OCI-LY1 (cell line): ENCODE results near the gene OR2W3.

Source experiments
- H2AFZ ChIP-seq: fragments of 200-600 bp; sonication (generic), shearing (Covaris generic); 2 replicates; pipeline ENCODE4 v1.6.0; 2014; ENCODE audit warnings: antibody characterized with exemption, mild to moderate bottlenecking, low read length
- H3F3A ChIP-seq: fragments of 200-600 bp; sonication (generic), shearing (Covaris generic); 2 replicates; pipeline ENCODE4 v1.6.0; 2014; ENCODE audit warnings: mild to moderate bottlenecking, antibody characterized with exemption, low read length, moderate library complexity; ENCODE audit not compliant: insufficient read depth
- H3K27ac ChIP-seq: fragments of 200-600 bp; sonication (generic); 2 replicates; pipeline ENCODE4 v1.5.1; 2014; ENCODE audit warnings: low read length, mixed run types, mild to moderate bottlenecking, low read depth; ENCODE audit not compliant: poor library complexity, severe bottlenecking
- H3K27me3 ChIP-seq: fragments of 200-600 bp; sonication (generic); 2 replicates; pipeline ENCODE4 v1.6.0; 2014; ENCODE audit warnings: antibody characterized with exemption, mild to moderate bottlenecking, low read length, moderate library complexity; ENCODE audit not compliant: insufficient read depth
- H3K36me3 ChIP-seq: fragments of 200-600 bp; sonication (generic); 2 replicates; pipeline ENCODE4 v1.6.1; 2014; ENCODE audit warnings: mild to moderate bottlenecking, antibody characterized with exemption, low read length, moderate library complexity, mixed read lengths; ENCODE audit not compliant: insufficient read depth
- H3K4me1 ChIP-seq: fragments of 200-600 bp; sonication (generic); 2 replicates; pipeline ENCODE4 v1.5.1; 2014; ENCODE audit warnings: mild to moderate bottlenecking, low read length, moderate library complexity; ENCODE audit not compliant: insufficient read depth, severe bottlenecking
- H3K4me2 ChIP-seq: fragments of 200-600 bp; sonication (generic), shearing (Covaris generic); 2 replicates; pipeline ENCODE4 v1.6.1; 2014; ENCODE audit warnings: low read length
- H3K4me3 ChIP-seq: fragments of 200-600 bp; sonication (generic); 2 replicates; pipeline ENCODE4 v1.5.1; 2014; ENCODE audit warnings: low read length, low read depth, mild to moderate bottlenecking, mixed read lengths; ENCODE audit not compliant: poor library complexity, severe bottlenecking
- H3K79me2 ChIP-seq: fragments of 200-600 bp; shearing (Covaris generic); 2 replicates; pipeline ENCODE4 v1.6.1; 2016; ENCODE audit warnings: mixed run types, low read length, mixed read lengths; ENCODE audit not compliant: insufficient read depth
- H3K9ac ChIP-seq: fragments of 200-600 bp; sonication (generic), shearing (Covaris generic); 2 replicates; pipeline ENCODE4 v1.6.1; 2014; ENCODE audit warnings: mild to moderate bottlenecking, low read length, mixed read lengths
- H3K9me2 ChIP-seq: fragments of 200-600 bp; sonication (generic), shearing (Covaris generic); 2 replicates; pipeline ENCODE4 v1.6.1; 2014; ENCODE audit warnings: low read depth, mild to moderate bottlenecking, low read length, mixed read lengths
- H3K9me3 ChIP-seq: fragments of 200-600 bp; shearing (Covaris generic); 2 replicates; pipeline ENCODE4 v1.6.1; 2014; ENCODE audit warnings: low read length, mixed read lengths
- H4K20me1 ChIP-seq: fragments of 200-600 bp; sonication (generic), shearing (Covaris generic); 2 replicates; pipeline ENCODE4 v1.6.0; 2016; ENCODE audit warnings: mild to moderate bottlenecking, low read length; ENCODE audit not compliant: insufficient read depth
- EZH2 ChIP-seq: fragments of 200-600 bp; sonication (generic), shearing (Covaris generic); IDR thresholded peaks from 2 replicates; pipeline ENCODE4 v1.8.0; 2017; ENCODE audit warnings: borderline replicate concordance, mixed run types, mild to moderate bottlenecking, antibody characterized with exemption, low read length, moderate library complexity, mixed read lengths
- TF ChIP-seq, protein P1 (sequence below): fragments of 200-600 bp; sonication (generic), shearing (Covaris generic); IDR thresholded peaks from 2 replicates; pipeline ENCODE4 v1.5.1; 2017; ENCODE audit warnings: mild to moderate bottlenecking, antibody characterized with exemption, low read length, moderate library complexity, mixed read lengths

Gene OR2W3

DNA sequence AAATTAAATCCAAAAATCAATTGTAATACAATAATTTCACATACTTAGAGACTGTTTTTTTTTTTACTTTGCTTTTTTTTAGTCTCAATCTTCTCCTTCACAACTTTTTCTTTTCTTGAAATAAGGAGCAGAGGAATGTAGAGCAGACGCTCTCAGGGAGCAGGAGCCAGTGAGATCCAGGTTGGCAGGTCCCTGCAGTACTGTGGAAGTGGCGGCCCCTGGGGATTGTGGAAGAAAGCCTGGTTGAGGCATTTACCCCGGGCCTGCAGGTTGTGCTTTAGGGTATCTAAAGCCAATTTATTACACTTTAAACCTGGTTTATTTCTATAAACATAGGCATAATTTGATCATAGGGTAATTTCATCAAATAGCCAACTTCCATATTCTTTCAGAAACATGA, 28.6 kb downstream of the OR2W3 start:
- H4K20me1 ChIP-seq, result no peaks in the 10 kb centered on the region
- no peak overlapping the region for H2AFZ ChIP-seq
- TF ChIP-seq, protein P1, sequence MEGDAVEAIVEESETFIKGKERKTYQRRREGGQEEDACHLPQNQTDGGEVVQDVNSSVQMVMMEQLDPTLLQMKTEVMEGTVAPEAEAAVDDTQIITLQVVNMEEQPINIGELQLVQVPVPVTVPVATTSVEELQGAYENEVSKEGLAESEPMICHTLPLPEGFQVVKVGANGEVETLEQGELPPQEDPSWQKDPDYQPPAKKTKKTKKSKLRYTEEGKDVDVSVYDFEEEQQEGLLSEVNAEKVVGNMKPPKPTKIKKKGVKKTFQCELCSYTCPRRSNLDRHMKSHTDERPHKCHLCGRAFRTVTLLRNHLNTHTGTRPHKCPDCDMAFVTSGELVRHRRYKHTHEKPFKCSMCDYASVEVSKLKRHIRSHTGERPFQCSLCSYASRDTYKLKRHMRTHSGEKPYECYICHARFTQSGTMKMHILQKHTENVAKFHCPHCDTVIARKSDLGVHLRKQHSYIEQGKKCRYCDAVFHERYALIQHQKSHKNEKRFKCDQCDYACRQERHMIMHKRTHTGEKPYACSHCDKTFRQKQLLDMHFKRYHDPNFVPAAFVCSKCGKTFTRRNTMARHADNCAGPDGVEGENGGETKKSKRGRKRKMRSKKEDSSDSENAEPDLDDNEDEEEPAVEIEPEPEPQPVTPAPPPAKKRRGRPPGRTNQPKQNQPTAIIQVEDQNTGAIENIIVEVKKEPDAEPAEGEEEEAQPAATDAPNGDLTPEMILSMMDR, result no peak
- no peak for TF ChIP-seq EZH2

DNA sequence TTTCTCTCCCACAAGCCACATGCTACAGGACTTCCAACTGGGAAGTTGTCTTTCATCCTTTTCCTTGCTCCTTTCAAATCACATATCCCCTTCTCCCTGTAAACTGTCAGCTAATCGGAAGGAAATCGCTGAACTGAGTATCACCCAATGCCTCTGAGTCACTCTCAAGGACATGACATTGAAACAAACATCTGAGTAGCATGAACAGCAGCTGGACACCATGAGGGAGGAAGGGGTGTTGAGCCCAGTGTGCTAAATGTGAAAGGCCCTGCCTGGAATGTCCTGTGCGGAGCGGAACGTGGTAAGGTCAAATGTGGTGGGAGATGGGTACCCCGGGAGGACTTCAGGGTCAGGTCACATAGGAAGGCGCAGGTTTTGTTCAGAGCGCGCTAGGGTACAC, 29.5 kb downstream of the OR2W3 start, which contains the start of gene OR2AJ1:
TSS of gene OR2AJ1 (plus strand) at position 22 of the 400 bp plus-strand sequence. CDS start 8,880 bp downstream, outside the sequence.
- Histone ChIP-seq H2AFZ (no peak within 1 kb of the TSS), H4K20me1 (no peaks in the 10 kb centered on the region), H3K4me1 (no peaks in the 10 kb centered on the region), H3K36me3 (no peaks in the 10 kb centered on the region), H3K9ac (no peak within 1 kb of the TSS), H3K9me3 (no peaks in the 10 kb centered on the region), H3K4me2 (no peak within 1 kb of the TSS), H3K27me3 (no peaks in the 10 kb centered on the region), H3K9me2 (no peaks in the 10 kb centered on the region), H3K27ac (no peak within 1 kb of the TSS), H3K4me3 (no peak within 1 kb of the TSS), H3F3A (no peaks in the 10 kb centered on the region), H3K79me2 (no peaks in the 10 kb centered on the region)
- TF ChIP-seq EZH2, result no peak
- TF ChIP-seq, protein P1, result no peak

More for the DNA sequence above, 28.6 kb downstream of the OR2W3 start:
- Histone ChIP-seq H3K27me3 (no peaks in the 10 kb centered on the region), H3K36me3 (no peaks in the 10 kb centered on the region), H3K9me2 (no peaks in the 10 kb centered on the region), H3K27ac (no peak overlapping the region), H3K4me1 (no peaks in the 10 kb centered on the region), H3F3A (no peaks in the 10 kb centered on the region), H3K79me2 (no peaks in the 10 kb centered on the region), H3K4me3 (no peak overlapping the region), H3K9ac (no peak overlapping the region), H3K9me3 (no peaks in the 10 kb centered on the region), H3K4me2 (no peak overlapping the region)

DNA sequence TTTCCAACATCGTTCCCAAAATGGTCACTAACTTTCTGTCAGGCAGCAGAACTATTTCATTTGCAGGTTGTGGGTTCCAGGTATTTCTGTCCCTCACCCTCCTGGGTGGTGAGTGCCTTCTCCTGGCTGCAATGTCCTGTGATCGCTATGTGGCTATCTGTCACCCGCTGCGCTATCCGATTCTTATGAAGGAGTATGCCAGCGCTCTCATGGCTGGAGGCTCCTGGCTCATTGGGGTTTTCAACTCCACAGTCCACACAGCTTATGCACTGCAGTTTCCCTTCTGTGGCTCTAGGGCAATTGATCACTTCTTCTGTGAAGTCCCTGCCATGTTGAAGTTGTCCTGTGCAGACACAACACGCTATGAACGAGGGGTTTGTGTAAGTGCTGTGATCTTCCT, 38.6 kb downstream of the OR2W3 start:
- Histone ChIP-seq H3K9me2 (no peaks in the 10 kb centered on the region), H3K4me3 (no peak overlapping the region), H3K27me3 (no peaks in the 10 kb centered on the region), H2AFZ (no peak overlapping the region), H4K20me1 (no peaks in the 10 kb centered on the region), H3K36me3 (no peaks in the 10 kb centered on the region), H3K4me1 (no peaks in the 10 kb centered on the region), H3K79me2 (no peaks in the 10 kb centered on the region), H3F3A (no peaks in the 10 kb centered on the region), H3K27ac (no peak overlapping the region), H3K9ac (no peak overlapping the region), H3K4me2 (no peak overlapping the region), H3K9me3 (no peaks in the 10 kb centered on the region)
- TF ChIP-seq, protein P1, result no peak
- TF ChIP-seq EZH2, result no peak
